Heart left ventricle (tissue), 13 donors: Measurements from ENCODE around the gene SNRPD3.
"Not testable (repeated sequence)": the region's sequence is repeated elsewhere in the genome, so short reads cannot be mapped to it uniquely, and the experiment has no call there.

ENCODE experiments used
- POLR2A ChIP-seq, 2 donors: fragments of 450-650 bp; IDR thresholded peaks; one replicate each; pipeline ENCODE4 v1.6.1; 2017; ENCODE audit warnings: antibody characterized with exemption in 2 of 2, mild to moderate bottlenecking in 2 of 2, moderate library complexity in 2 of 2
- TF ChIP-seq, protein P1 (sequence below), 12 donors: fragments of 200-600 bp; sonication (generic) in 4 of 12; IDR thresholded peaks; one replicate each; pipeline versions ENCODE4 v1.5.0 to v1.8.0; 2018 to 2022; ENCODE audit warnings: antibody characterized with exemption in 12 of 12, mild to moderate bottlenecking in 5 of 12
- donor health status: ischemic (EF 13 %, LVEDD 7.1; RV severe dilation, severe dysfunction).
- donor health status: DM: no; HTN: yes; CAD: no.
- donor health status: DM: no; HTN: no; CAD: no.
- donor health status: ischemic (EF 25% LVEDD 6.9; RV normal size, moderate dysfunction).
- donor health status: ischemic (EF 25% LVEDD 5.7; RV mildly dilated, moderate dysfunction).
- donor health status: ischemic (EF 35%, LVEDD 5.7; RV mildly dilated, moderate dysfunction).
- donor health status: nonischemic (EF 11% LVEDD 7.7; RV severe dilation, severe dysfunction).
- donor health status: DM: yes; HTN: yes; CAD: no.
- donor health status: PGD.
- donor health status: ischemic (EF 29% LVEDD 5.4; RV normal size, mild dysfunction).
- donor health status: nonischemic (EF 23%, LVEDD 6.1; RV moderate dilation, normal function).

DNA sequence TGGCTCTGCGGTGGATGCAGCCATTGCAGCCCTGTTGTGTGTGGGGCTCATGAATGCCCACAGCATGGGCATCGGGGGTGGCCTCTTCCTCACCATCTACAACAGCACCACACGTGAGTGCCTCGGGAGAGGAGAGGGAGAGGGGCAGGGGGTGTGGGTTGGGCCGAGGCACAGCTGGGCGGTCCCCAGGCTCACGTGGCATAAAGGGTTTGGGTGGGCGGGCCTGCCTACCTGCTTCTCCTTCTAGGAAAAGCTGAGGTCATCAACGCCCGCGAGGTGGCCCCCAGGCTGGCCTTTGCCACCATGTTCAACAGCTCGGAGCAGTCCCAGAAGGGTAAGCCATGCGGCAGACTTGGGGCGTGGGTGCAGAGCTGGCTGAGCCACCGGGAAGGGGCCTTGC, 59.0 kb downstream of the SNRPD3 start:
- TF ChIP-seq, protein P1, sequence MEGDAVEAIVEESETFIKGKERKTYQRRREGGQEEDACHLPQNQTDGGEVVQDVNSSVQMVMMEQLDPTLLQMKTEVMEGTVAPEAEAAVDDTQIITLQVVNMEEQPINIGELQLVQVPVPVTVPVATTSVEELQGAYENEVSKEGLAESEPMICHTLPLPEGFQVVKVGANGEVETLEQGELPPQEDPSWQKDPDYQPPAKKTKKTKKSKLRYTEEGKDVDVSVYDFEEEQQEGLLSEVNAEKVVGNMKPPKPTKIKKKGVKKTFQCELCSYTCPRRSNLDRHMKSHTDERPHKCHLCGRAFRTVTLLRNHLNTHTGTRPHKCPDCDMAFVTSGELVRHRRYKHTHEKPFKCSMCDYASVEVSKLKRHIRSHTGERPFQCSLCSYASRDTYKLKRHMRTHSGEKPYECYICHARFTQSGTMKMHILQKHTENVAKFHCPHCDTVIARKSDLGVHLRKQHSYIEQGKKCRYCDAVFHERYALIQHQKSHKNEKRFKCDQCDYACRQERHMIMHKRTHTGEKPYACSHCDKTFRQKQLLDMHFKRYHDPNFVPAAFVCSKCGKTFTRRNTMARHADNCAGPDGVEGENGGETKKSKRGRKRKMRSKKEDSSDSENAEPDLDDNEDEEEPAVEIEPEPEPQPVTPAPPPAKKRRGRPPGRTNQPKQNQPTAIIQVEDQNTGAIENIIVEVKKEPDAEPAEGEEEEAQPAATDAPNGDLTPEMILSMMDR (IDR thresholded peaks at IDR 0.05), result not testable (repeated sequence)
- TF ChIP-seq POLR2A (IDR thresholded peaks at IDR 0.05), result not testable (repeated sequence)
